Activated CD4-positive, alpha-beta T cell treated with anti-CD3 and anti-CD28 coated beads for 36 hours (primary cell): ENCODE data around the gene ZNF20. TPM values are rescaled to one million over a fixed set of nuclear protein-coding genes. Genes with fewer than 3 reads are reported as not detected.
A peak's percentile ranks its signal among the peaks of the same experiment; 100 is the strongest.

Source experiments
- ATAC-seq: fragments of 200-7000 bp; cut with Tn5 transposase; one replicate; pipeline ENCODE4 v1.10.0; 2021; ENCODE audit warnings: mild to moderate bottlenecking, moderate library complexity
- CTCF ChIA-PET: fragments of 350-600 bp; sonication (Branson Sonifier 250); formaldehyde crosslinking; loops from one replicate; lab custom pipeline; 2021; ENCODE audit warnings: antibody characterized with exemption; lab: Charles Lee
- POLR2A ChIA-PET: fragments of 350-600 bp; sonication (Branson Sonifier 250); formaldehyde crosslinking; loops from one replicate; lab custom pipeline; 2021; ENCODE audit warnings: antibody characterized with exemption, inconsistent platforms; lab: Charles Lee
- DNase-seq: peaks from one replicate; pipeline ENCODE4 v3.0.0-alpha.2; 2020
- H3K27ac Mint-ChIP-seq: one replicate; pipeline ENCODE4 v1.8.0; 2021; ENCODE audit warnings: mixed read lengths
- H3K27me3 Mint-ChIP-seq: one replicate; pipeline ENCODE4 v1.8.0; 2021; ENCODE audit warnings: mixed read lengths
- H3K36me3 Mint-ChIP-seq: one replicate; pipeline ENCODE4 v1.8.0; 2021; ENCODE audit warnings: low read depth, mixed read lengths
- H3K4me1 Mint-ChIP-seq: one replicate; pipeline ENCODE4 v1.8.0; 2021; ENCODE audit warnings: mixed read lengths
- H3K4me3 Mint-ChIP-seq: one replicate; pipeline ENCODE4 v1.8.0; 2021; ENCODE audit warnings: mild to moderate bottlenecking, moderate library complexity, mixed read lengths
- H3K9me3 Mint-ChIP-seq: one replicate; pipeline ENCODE4 v1.8.0; 2021; ENCODE audit warnings: low read depth, mixed read lengths
- intact Hi-C, 2 experiments: fragments of 100-400 bp; cut with DNase I in 1 of 2; cut with micrococcal nuclease in 1 of 2; formaldehyde crosslinking; loops; one replicate each; pipeline versions ENCODE4 v1.14.2 to v1.15.1; 2022 to 2024; cut with DNase I, micrococcal nuclease
- total RNA-seq, 2 experiments: library from RNA; stranded (reverse); gene quantifications; one replicate each; pipeline ENCODE4 v1.2.3, GENCODE V29; 2021

Gene ZNF20
- total RNA-seq, result 1 to 10 TPM; 3.2 to 3.3 TPM

- ChIA-PET CTCF (interaction anchor here (0.6 to 3.1 kb wide), 26 partner anchors 14 to 342 kb away, joined by 3 to 50 read pairs (median 4); partner anchors contain the start of genes ZNF136, ZNF433, ZNF491 and ZNF625), POLR2A (interaction anchor here (0.6 to 1.4 kb wide), 3 partner anchors 49 to 153 kb away, joined by 3 to 7 read pairs (median 6); no protein-coding TSS in a partner anchor)
- ATAC-seq (peak; percentile 93), DNase-seq (peak; percentile 95)
- Mint-ChIP-seq H3K4me3 (peak within 1 kb of the TSS; percentile 91), H3K27me3 (no peaks in the 10 kb centered on the region), H3K4me1 (peaks cover 32% of the 10 kb centered on the region), H3K36me3 (peaks cover 29% of the 10 kb centered on the region), H3K27ac (peak within 1 kb of the TSS; percentile 73), H3K9me3 (peaks cover 2% of the 10 kb centered on the region)
- intact Hi-C loops, result loop anchor here in 1 of 2 experiments (1.0 kb wide), 3 partner anchors 22 to 176 kb away; no protein-coding TSS in a partner anchor
These were observed at the start of gene ZNF20 for GRCh38 chr19:12139885-12140544. Gene ZNF20 (minus strand): TSS chr19:12140350. CDS start chr19:12140182, 168 bp downstream.

- peaks cover 91% of the 10 kb centered on the region for H3K36me3 Mint-ChIP-seq
- no peak for DNase-seq
- ATAC-seq, result no peak
- peaks cover 7% of the 10 kb centered on the region for H3K4me1 Mint-ChIP-seq
- intact Hi-C loops, result loop anchor here in 1 of 2 experiments (5.0 kb wide), 2 partner anchors 110 to 340 kb away; no protein-coding TSS in a partner anchor
- H3K27me3 Mint-ChIP-seq, result no peaks in the 10 kb centered on the region
- ChIA-PET CTCF (no interaction called here), POLR2A (no interaction called here)
- H3K4me3 Mint-ChIP-seq, result no peak overlapping the region
- H3K9me3 Mint-ChIP-seq, result peaks cover 57% of the 10 kb centered on the region
- no peak overlapping the region for H3K27ac Mint-ChIP-seq
These were observed 47.5 kb upstream of the ZNF20 start for GRCh38 chr19:12187625-12188024.

GRCh38 chr19:12180377-12180776, 40.2 kb upstream of the ZNF20 start:
- Mint-ChIP-seq H3K4me3 (no peak overlapping the region), H3K27ac (no peak overlapping the region), H3K36me3 (peaks cover 87% of the 10 kb centered on the region), H3K27me3 (no peaks in the 10 kb centered on the region), H3K4me1 (peaks cover 13% of the 10 kb centered on the region), H3K9me3 (peaks cover 39% of the 10 kb centered on the region)
- DNase-seq (no peak), ATAC-seq (no peak)
- ChIA-PET POLR2A (no interaction called here), CTCF (no interaction called here)
- intact Hi-C loops, result no loop called here

GRCh38 chr19:12166626-12167025, 26.5 kb upstream of the ZNF20 start:
- Mint-ChIP-seq H3K27ac (peak overlapping the region; percentile 72), H3K9me3 (no peaks in the 10 kb centered on the region), H3K36me3 (peaks cover 39% of the 10 kb centered on the region), H3K27me3 (no peaks in the 10 kb centered on the region), H3K4me1 (peaks cover 46% of the 10 kb centered on the region), H3K4me3 (no peak overlapping the region)
- ATAC-seq (no peak), DNase-seq (no peak)
- ChIA-PET POLR2A (no interaction called here), CTCF (interaction anchor here (0.5 kb wide), 1 partner anchor 27 kb away, joined by 3 read pairs; no protein-coding TSS in a partner anchor)
- intact Hi-C loops, result no loop called here

GRCh38 chr19:12163826-12164225, 23.7 kb upstream of the ZNF20 start:
- Mint-ChIP-seq H3K27ac (peak overlapping the region; percentile 99), H3K4me3 (peak overlapping the region; percentile 98), H3K36me3 (peaks cover 22% of the 10 kb centered on the region), H3K4me1 (peaks cover 40% of the 10 kb centered on the region), H3K27me3 (no peaks in the 10 kb centered on the region), H3K9me3 (no peaks in the 10 kb centered on the region)
- intact Hi-C loops, result loop anchor here in 1 of 2 experiments (1.0 to 5.0 kb wide), 5 partner anchors 169 to 573 kb away; partner anchors contain the start of genes GET3, ZNF442, ZNF563 and ZNF799
- ChIA-PET POLR2A (interaction anchor here (0.6 to 1.3 kb wide), 3 partner anchors 10 to 280 kb away, joined by 3 to 4 read pairs (median 4); no protein-coding TSS in a partner anchor), CTCF (interaction anchor here (1.5 kb wide), 1 partner anchor 23 kb away, joined by 3 read pairs; the partner anchor contains the start of gene ZNF20)
- no peak for DNase-seq
- ATAC-seq, result no peak

- H3K27me3 Mint-ChIP-seq, result no peaks in the 10 kb centered on the region
- no peaks in the 10 kb centered on the region for H3K9me3 Mint-ChIP-seq
- peaks cover 21% of the 10 kb centered on the region for H3K36me3 Mint-ChIP-seq
- ChIA-PET CTCF (interaction anchor here (0.6 to 1.5 kb wide), 7 partner anchors 23 to 1113 kb away, joined by 3 to 4 read pairs (median 3); partner anchors contain the start of gene ZNF20), POLR2A (interaction anchor here (0.6 to 1.3 kb wide), 5 partner anchors 10 to 1268 kb away, joined by 3 to 10 read pairs (median 4); no protein-coding TSS in a partner anchor)
- ATAC-seq (peak; percentile 100), DNase-seq (peak; percentile 97)
- H3K4me1 Mint-ChIP-seq, result peaks cover 38% of the 10 kb centered on the region
- intact Hi-C loops, result loop anchor here in 1 of 2 experiments (1.0 to 5.0 kb wide), 9 partner anchors 23 to 574 kb away; partner anchors contain the start of genes DHPS, GET3, ZNF20 and ZNF442
- H3K4me3 Mint-ChIP-seq, result peak within 1 kb of the TSS; percentile 98
- H3K27ac Mint-ChIP-seq, result peak within 1 kb of the TSS; percentile 99
These were observed 23.0 kb upstream of the ZNF20 start, which contains the start of gene ZNF136 for GRCh38 chr19:12162882-12163806. Gene ZNF136 (plus strand): TSS chr19:12163096. CDS start chr19:12163204, 108 bp downstream.

GRCh38 chr19:12162513-12162881, 22.3 kb upstream of the ZNF20 start:
- ChIA-PET POLR2A (interaction anchor here (0.6 to 1.3 kb wide), 4 partner anchors 12 to 1268 kb away, joined by 3 to 10 read pairs (median 6); no protein-coding TSS in a partner anchor), CTCF (interaction anchor here (0.6 to 1.5 kb wide), 6 partner anchors 71 to 1113 kb away, joined by 3 to 4 read pairs (median 3); no protein-coding TSS in a partner anchor)
- Mint-ChIP-seq H3K4me3 (peak overlapping the region; percentile 98), H3K27me3 (no peaks in the 10 kb centered on the region), H3K4me1 (peaks cover 38% of the 10 kb centered on the region), H3K9me3 (no peaks in the 10 kb centered on the region), H3K36me3 (peaks cover 21% of the 10 kb centered on the region), H3K27ac (peak overlapping the region; percentile 92)
- peak; percentile 11 for ATAC-seq
- DNase-seq, result no peak
- intact Hi-C loops, result loop anchor here in 1 of 2 experiments (1.0 to 5.0 kb wide), 6 partner anchors 22 to 575 kb away; partner anchors contain the start of genes DHPS, GET3, ZNF20 and ZNF564

- ATAC-seq (no peak), DNase-seq (peak; percentile 44)
- H3K4me3 Mint-ChIP-seq, result no peak overlapping the region
- peaks cover 25% of the 10 kb centered on the region for H3K4me1 Mint-ChIP-seq
- no peaks in the 10 kb centered on the region for H3K9me3 Mint-ChIP-seq
- intact Hi-C loops, result loop anchor here in 1 of 2 experiments (5.0 kb wide), 1 partner anchor 577 kb away; the partner anchor contains the start of gene GET3
- CTCF ChIA-PET, result interaction anchor here (0.7 kb wide), 3 partner anchors 24 to 197 kb away, joined by 3 to 4 read pairs (median 3); no protein-coding TSS in a partner anchor
- POLR2A ChIA-PET, result no interaction called here
- H3K27ac Mint-ChIP-seq, result no peak overlapping the region
- H3K36me3 Mint-ChIP-seq, result peaks cover 7% of the 10 kb centered on the region
- no peaks in the 10 kb centered on the region for H3K27me3 Mint-ChIP-seq
These were observed 19.7 kb upstream of the ZNF20 start for GRCh38 chr19:12159773-12160414.

GRCh38 chr19:12156223-12157058, 16.3 kb upstream of the ZNF20 start, which contains the start of gene ZNF625:
Gene ZNF625 (minus strand): TSS chr19:12156734. CDS start chr19:12156558, 176 bp downstream.
- intact Hi-C loops, result no loop called here
- DNase-seq, result peak; percentile 73
- Mint-ChIP-seq H3K27me3 (no peaks in the 10 kb centered on the region), H3K36me3 (peaks cover 3% of the 10 kb centered on the region), H3K27ac (peak within 1 kb of the TSS; percentile 82), H3K4me3 (peak within 1 kb of the TSS; percentile 90), H3K4me1 (peaks cover 9% of the 10 kb centered on the region), H3K9me3 (no peaks in the 10 kb centered on the region)
- ATAC-seq, result peak; percentile 90
- ChIA-PET POLR2A (interaction anchor here (0.6 kb wide), 2 partner anchors 234 to 775 kb away, joined by 4 read pairs; no protein-coding TSS in a partner anchor), CTCF (interaction anchor here (0.7 to 1.4 kb wide), 5 partner anchors 16 to 359 kb away, joined by 3 to 4 read pairs (median 3); partner anchors contain the start of gene ZNF20)
